Activated CD4-positive, alpha-beta T cell treated with anti-CD3 and anti-CD28 coated beads for 48 hours (primary cell): Measurements from ENCODE around the gene FIBIN.
"Not testable (repeated sequence)": the region's sequence is repeated elsewhere in the genome, so short reads cannot be mapped to it uniquely, and the experiment has no call there.

Source experiments
- DNase-seq: peaks from one replicate; pipeline ENCODE4 v3.0.0-alpha.2; 2020

The FIBIN gene

GRCh38 chr11:26983645-26984044 is 10.3 kb upstream of the FIBIN start:
- no peak for DNase-seq

GRCh38 chr11:26985470-26985869 is 8.4 kb upstream of the FIBIN start:
- no peak for DNase-seq

GRCh38 chr11:26985943-26986342 is 8.0 kb upstream of the FIBIN start:
- DNase-seq, result no peak

GRCh38 chr11:26987272-26987671 is 6.6 kb upstream of the FIBIN start:
- no peak for DNase-seq

- DNase-seq, result no peak
Observed at GRCh38 chr11:26987731-26988130, 6.2 kb upstream of the FIBIN start.

- DNase-seq, result no peak
Observed at GRCh38 chr11:26992031-26992541, 1.8 kb upstream of the FIBIN start.

GRCh38 chr11:26994631-26995095 is 751 bp downstream of the FIBIN start:
- no peak for DNase-seq

GRCh38 chr11:26995701-26996460 is 2.0 kb downstream of the FIBIN start:
- no peak for DNase-seq

GRCh38 chr11:26997378-26997777 is 3.5 kb downstream of the FIBIN start:
- no peak for DNase-seq

GRCh38 chr11:27001136-27001730 is 7.3 kb downstream of the FIBIN start:
- not testable (repeated sequence) for DNase-seq

GRCh38 chr11:27002431-27002830 is 8.5 kb downstream of the FIBIN start:
- DNase-seq, result no peak

- no peak for DNase-seq
Observed at GRCh38 chr11:27002838-27003237, 8.9 kb downstream of the FIBIN start.

GRCh38 chr11:27004103-27004502 is 10.2 kb downstream of the FIBIN start:
- no peak for DNase-seq

GRCh38 chr11:27008811-27009535 is 15.1 kb downstream of the FIBIN start:
- no peak for DNase-seq

GRCh38 chr11:27011560-27012233 is 17.8 kb downstream of the FIBIN start:
- no peak for DNase-seq

- no peak for DNase-seq
Observed at GRCh38 chr11:27012234-27012921, 18.5 kb downstream of the FIBIN start.

- DNase-seq, result no peak
Observed at GRCh38 chr11:27013781-27014361, 20.0 kb downstream of the FIBIN start.

- no peak for DNase-seq
Observed at GRCh38 chr11:27018902-27019529, 25.1 kb downstream of the FIBIN start.

- DNase-seq, result no peak
Observed at GRCh38 chr11:27020751-27021150, 26.8 kb downstream of the FIBIN start.

- no peak for DNase-seq
Observed at GRCh38 chr11:27022659-27023251, 28.8 kb downstream of the FIBIN start.

- DNase-seq, result no peak
Observed at GRCh38 chr11:27024865-27025264, 31.0 kb downstream of the FIBIN start.
